Loucy (cell line): ENCODE results near the gene SYTL1.
A peak's percentile ranks its signal among the peaks of the same experiment; 100 is the strongest.

Experiments used
- EZH2phosphoT487 ChIP-seq: fragments of 200-600 bp; IDR thresholded peaks from 2 replicates; pipeline ENCODE4 v1.6.1; 2018; ENCODE audit warnings: antibody characterized with exemption, mild to moderate bottlenecking, moderate library complexity, borderline replicate concordance
- TF ChIP-seq, protein P1 (sequence below): fragments of 200-600 bp; sonication (generic); conservative IDR thresholded peaks from 2 replicates; pipeline ENCODE4 v1.5.1; 2014; ENCODE audit warnings: mild to moderate bottlenecking, antibody characterized with exemption, low read length

DNA sequence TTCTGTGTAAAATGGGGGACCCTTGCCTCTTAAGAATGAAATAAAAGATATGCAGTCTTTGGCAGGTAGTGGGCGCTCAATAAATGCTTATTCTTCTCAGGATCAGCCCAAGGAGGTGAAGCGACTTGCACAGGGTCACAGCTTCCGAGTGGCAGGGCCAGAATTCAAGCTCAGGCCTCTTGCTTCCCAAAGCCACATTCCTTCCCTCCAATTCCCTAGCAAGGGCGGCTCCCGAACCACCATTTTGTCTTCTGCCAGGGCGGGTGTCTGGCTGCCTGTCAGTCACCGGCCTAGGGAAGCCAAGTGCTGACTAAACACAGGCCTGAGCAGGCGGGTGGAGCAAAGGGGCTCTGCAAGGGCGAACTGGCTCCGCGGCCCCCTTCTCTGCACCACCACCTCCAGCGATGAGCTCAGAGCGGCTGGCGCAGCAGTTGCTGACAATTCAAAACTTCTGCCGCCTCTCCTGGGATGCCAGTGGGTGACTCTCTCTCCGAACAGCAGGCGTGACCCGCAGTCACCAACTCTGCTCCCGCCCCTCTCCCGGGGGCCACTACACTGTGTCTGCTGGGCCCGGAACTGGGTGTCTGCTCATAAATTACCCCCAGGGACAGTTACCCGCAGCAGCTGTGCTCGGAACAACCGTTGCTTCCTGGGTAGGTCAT, 61.4 kb downstream of the SYTL1 start:
- TF ChIP-seq, protein P1, sequence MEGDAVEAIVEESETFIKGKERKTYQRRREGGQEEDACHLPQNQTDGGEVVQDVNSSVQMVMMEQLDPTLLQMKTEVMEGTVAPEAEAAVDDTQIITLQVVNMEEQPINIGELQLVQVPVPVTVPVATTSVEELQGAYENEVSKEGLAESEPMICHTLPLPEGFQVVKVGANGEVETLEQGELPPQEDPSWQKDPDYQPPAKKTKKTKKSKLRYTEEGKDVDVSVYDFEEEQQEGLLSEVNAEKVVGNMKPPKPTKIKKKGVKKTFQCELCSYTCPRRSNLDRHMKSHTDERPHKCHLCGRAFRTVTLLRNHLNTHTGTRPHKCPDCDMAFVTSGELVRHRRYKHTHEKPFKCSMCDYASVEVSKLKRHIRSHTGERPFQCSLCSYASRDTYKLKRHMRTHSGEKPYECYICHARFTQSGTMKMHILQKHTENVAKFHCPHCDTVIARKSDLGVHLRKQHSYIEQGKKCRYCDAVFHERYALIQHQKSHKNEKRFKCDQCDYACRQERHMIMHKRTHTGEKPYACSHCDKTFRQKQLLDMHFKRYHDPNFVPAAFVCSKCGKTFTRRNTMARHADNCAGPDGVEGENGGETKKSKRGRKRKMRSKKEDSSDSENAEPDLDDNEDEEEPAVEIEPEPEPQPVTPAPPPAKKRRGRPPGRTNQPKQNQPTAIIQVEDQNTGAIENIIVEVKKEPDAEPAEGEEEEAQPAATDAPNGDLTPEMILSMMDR = peak; percentile 69
- no peak for TF ChIP-seq EZH2phosphoT487
